Thyroid gland (tissue), 4 donors: ENCODE results near the gene THBD.

Source experiments
- POLR2A ChIP-seq, 2 donors: fragments of 450-650 bp; IDR thresholded peaks; one replicate each; pipeline ENCODE4 v1.6.1; 2017; ENCODE audit warnings: antibody characterized with exemption in 2 of 2, mild to moderate bottlenecking in 2 of 2, moderate library complexity in 1 of 2
- TF ChIP-seq, protein P1 (sequence below), 6 experiments: fragments of 200-600 bp in 3 of 6; fragments of 450-650 bp in 3 of 6; sonication (generic) in 3 of 6; IDR thresholded peaks; one replicate each; pipeline ENCODE4 v1.5.1; 2016 to 2019; ENCODE audit warnings: antibody characterized with exemption in 6 of 6, mild to moderate bottlenecking in 2 of 6, inconsistent platforms in 1 of 6, moderate library complexity in 1 of 6

DNA sequence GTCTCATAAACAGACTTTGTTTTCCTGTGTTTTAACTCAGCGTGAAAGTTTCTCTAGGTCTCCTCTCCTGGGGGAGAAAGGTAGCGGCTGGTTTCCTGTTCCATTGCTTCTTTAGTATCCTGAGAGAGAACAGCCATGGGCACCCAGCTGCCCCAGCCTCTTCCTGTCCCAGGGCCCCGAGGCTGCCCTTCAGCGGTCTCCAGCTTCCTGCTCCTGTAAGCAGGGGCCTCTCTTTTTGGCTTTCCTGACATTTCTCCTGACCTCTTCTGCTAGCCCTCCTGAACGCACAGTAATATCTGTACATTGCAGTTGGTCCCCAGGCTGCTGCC is 16.8 kb downstream of the THBD start:
- TF ChIP-seq POLR2A (IDR thresholded peaks at IDR 0.05), result no peak
- TF ChIP-seq, protein P1, sequence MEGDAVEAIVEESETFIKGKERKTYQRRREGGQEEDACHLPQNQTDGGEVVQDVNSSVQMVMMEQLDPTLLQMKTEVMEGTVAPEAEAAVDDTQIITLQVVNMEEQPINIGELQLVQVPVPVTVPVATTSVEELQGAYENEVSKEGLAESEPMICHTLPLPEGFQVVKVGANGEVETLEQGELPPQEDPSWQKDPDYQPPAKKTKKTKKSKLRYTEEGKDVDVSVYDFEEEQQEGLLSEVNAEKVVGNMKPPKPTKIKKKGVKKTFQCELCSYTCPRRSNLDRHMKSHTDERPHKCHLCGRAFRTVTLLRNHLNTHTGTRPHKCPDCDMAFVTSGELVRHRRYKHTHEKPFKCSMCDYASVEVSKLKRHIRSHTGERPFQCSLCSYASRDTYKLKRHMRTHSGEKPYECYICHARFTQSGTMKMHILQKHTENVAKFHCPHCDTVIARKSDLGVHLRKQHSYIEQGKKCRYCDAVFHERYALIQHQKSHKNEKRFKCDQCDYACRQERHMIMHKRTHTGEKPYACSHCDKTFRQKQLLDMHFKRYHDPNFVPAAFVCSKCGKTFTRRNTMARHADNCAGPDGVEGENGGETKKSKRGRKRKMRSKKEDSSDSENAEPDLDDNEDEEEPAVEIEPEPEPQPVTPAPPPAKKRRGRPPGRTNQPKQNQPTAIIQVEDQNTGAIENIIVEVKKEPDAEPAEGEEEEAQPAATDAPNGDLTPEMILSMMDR (IDR thresholded peaks at IDR 0.05), result no peak
